DMS114 treated with DMSO at 0.1 percent for 48 hours (cell line): ENCODE data around the gene RNF152.

Source experiments
- DNase-seq: peaks from one replicate; lab custom pipeline; 2025; ENCODE audit not compliant: unreplicated experiment; lab: John Stamatoyannopoulos, UW

The RNF152 gene

DNA sequence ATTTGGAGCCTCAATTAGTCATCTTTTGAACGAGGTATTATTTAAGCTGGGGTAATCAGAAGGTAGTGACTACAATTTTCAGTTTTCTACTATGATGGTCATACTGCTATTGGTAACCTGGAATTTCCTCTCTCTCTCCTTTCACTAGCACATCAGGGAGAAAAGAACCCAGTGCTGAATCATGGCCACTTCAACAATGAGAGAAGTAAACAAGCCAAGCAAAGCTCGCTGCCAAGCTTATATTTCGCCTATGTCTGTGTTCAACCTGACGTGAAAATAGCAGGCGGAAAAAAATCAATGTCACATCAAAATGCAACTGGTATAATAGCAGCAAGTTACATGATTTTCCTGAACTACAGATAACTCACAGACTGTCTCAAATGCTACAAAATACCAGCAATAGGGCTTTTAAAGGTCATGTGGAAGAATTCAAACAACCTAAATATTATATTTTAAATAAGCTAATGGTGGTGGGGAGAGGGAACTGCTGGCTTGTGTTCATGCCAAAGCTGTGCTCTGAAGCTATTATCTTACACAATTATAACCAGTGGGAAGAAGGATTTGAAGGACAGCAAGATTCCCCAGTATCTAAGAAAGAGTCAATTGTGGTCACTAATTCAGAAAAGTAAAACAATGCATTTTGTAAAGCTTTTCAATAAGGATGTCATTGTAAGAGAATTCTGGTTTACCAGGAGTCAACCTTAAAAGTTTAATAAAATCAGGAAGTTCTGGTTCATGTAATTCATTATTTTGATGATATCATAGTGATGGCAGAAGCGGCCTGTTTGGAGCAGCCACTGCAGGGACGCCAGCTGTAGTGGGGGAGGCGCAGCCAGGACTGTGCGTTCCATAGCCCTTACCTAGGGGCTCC lies 38.0 kb downstream of the RNF152 start:
- no peak for DNase-seq

- DNase-seq: no peak
Measured at GRCh38 chr18:61853855-61854254, 39.0 kb downstream of the RNF152 start.

GRCh38 chr18:61852496-61852895 lies 40.3 kb downstream of the RNF152 start:
- no peak for DNase-seq

GRCh38 chr18:61851940-61852451 lies 40.8 kb downstream of the RNF152 start:
- no peak for DNase-seq

DNA sequence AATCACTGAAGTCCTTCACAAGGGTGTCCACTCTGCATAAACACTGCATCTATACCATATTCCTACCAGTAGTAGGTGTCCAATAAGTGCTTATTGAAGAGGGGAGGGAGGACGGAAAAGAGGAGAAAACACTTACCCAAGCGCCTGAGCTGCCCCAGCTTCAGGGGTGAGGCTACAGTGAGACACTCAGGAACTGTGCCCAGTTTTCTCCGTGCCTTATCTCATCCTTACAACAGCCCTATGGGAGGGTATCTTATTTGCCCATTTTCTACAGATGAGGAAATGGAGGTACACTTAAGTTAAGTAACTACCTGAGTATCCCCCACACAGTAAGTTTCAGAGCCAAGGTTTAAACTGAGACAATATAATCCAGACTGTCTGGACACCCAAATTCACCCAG lies 41.5 kb downstream of the RNF152 start:
- no peak for DNase-seq

- DNase-seq: no peak
Measured at GRCh38 chr18:61850756-61851155, 42.1 kb downstream of the RNF152 start.

DNA sequence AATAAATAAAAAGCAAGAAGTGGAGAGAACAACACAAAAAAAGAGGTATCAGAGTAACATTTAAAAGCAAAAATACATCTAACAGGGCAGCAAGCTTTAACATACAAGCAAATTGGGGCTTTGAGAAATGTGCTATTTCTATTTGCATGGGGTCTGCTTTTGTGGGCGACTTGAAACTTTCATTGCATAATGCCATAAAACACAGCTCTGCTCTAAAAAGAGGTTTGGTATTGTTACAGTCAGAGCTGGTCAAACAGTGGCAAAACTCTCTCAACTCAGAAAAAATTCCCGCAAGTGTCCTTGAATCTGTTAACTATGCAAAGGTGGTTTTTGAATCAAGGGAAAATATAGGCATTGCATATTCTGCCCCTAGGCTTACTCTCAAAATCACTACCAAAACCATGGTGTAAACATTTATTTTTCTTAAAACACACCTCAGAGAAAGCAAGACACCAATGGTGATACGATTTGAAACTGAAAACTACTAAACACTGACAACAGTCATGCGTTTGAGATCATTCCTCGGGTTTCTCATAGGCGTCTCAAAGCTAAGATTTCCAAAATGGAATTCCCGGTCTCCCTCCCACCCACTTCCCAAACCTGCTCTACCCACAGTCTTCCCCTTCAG lies 45.5 kb downstream of the RNF152 start:
- DNase-seq: no peak

DNA sequence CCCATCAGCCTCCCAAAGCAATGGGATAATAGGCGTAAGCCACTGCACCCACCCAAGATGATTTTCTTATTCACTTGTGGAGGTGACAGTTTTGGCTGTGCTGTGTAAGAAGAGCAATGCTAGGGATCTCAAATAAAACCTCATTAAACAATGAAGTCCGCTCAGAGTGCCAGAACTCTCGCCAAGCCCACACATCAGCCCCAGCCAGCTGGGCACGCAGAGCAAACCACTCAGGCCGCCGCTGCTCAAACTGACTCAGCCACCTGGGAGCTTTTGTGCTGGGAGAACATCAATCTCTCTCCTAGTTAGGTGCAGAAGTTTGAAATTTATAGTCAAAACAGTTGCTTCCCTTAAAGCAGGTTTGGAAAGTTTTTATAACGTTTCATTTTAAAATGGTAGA lies 47.6 kb downstream of the RNF152 start:
- no peak for DNase-seq

DNA sequence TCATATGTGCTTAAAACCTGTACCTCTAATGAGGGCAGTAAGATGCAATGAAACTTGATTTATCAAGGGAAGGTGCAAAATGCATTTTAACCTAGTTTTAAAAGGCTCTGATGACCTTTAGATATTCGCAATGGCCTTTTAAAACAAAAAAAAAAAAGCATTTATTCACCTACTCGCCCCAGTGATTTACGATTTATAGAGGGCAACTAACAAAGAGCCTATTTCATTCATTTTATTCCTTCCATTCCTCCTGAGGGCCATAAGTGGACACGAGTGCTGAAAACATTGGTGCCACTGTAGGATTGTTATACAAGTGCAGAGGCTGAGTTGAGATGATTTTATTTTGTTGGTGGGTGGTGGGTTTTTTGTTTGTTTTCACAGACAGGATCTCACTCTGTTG lies 48.1 kb downstream of the RNF152 start:
- no peak for DNase-seq

DNA sequence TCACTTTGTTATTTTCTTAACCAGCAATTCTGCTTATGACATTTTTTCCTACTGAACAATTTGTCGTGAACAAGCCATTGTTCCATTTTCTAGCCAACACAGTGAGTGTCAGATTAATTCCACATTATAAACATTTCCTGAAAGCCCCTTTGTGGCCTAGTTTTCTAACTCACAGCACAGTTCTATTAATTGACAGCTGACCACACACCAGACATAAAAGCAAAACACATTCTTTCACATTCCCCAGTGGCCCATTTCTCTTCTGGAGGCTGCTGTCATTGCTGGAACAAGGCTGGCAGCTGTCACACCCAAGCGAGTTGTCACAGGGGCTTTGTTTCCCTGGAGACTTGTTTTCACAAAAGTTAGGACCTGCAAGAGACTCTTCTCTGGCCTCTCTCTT lies 50.7 kb downstream of the RNF152 start:
- no peak for DNase-seq

DNA sequence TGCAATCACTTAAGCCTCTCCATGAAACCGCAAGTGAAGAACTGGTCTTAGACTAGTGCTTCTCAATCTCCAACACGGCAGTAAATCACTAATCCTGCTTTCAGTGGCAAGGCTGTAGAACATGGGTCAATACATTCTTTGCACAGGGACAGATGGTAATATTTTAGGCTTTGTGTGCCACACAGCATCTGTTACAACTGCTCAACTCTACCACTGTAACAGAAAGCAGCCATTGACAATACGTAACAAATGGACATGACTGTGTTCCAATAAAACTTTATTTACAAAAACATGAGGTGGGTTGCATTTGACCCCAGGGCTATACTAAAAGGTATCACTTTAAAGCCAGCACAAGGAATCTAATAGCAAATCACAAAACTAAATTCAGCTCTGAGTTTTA lies 51.1 kb downstream of the RNF152 start:
- DNase-seq: no peak

GRCh38 chr18:61840324-61840723 lies 52.5 kb downstream of the RNF152 start:
- no peak for DNase-seq

DNA sequence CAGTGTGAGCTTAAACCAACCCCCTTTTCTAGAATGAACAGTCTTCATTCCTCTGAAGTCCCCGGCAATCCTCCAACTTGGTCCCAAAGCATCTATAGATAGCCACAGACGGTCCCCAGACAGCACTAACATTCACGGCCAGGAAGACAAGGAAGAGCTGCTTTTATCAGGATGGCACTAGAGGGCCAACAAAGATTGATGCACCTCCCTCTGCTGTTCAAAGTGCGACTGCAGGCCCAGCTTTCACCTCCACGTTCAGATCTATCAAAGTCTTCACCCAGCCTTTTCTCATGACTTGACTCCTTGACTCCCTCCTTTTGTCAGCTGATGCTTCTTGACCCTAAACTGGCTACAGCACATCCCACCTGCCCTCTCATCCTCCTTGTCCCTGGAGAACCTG lies 54.3 kb downstream of the RNF152 start:
- no peak for DNase-seq

DNA sequence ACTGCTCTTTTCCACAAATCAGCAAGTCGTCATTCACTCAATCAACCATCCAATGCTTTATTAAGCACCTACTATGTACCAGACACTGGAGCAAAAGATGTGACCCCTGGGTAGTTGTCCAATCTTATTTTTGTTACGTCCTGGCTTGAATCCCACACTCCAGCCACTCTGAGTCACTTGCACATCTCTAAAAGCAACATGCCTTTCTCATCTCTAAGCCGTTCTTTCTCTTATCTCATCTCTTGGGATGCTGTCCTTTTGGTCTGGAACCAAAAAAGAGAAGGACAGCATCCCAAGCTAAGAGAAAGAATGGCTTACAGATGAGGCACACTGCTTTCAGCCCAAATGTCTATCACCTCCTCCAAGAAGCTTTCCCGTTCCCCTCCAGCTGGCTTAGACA lies 58.8 kb downstream of the RNF152 start:
- DNase-seq: no peak

- no peak for DNase-seq
Measured at GRCh38 chr18:61833387-61833786, 59.4 kb downstream of the RNF152 start.

- DNase-seq: no peak
Measured at GRCh38 chr18:61832858-61833257, 59.9 kb downstream of the RNF152 start.

GRCh38 chr18:61831071-61831470 lies 61.7 kb downstream of the RNF152 start:
- no peak for DNase-seq

- DNase-seq: no peak
Measured at GRCh38 chr18:61829108-61829507, 63.7 kb downstream of the RNF152 start.

GRCh38 chr18:61827591-61827990 lies 65.2 kb downstream of the RNF152 start:
- DNase-seq: no peak

GRCh38 chr18:61825386-61825785 lies 67.4 kb downstream of the RNF152 start:
- DNase-seq: no peak

GRCh38 chr18:61824733-61825363 lies 68.0 kb downstream of the RNF152 start:
- DNase-seq: no peak

- DNase-seq: no peak
Measured at GRCh38 chr18:61823595-61823994, 69.2 kb downstream of the RNF152 start.
